ENCODE measurements around the gene SLC6A6. TPM values are rescaled to one million over a fixed set of nuclear protein-coding genes. Genes with fewer than 3 reads are reported as not detected.

The SLC6A6 gene
- total RNA-seq, 1 experiment from 2014 or later, result 72.6 TPM

DNA sequence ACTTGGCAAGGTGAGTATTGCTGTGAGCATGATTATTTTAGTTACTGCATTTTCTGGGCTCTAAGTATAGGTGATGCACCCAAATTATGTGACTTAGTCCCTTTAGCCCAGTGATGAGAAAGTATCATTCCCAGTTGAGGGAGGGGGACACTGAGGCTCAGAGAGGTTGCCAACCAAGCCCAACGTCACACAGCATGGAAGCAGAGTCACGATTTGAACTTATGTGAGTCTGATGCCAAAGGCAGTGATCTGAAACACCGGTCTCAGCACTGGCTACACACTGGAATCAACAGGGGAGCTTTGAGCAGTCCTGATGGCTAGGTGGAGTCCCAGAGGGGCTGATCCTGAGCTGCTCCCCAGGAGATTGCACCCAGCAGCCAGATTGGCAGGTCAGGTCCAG, 39.5 kb upstream of the SLC6A6 start:
- Histone ChIP-seq H2AFZ (ENCODE audit: low read length) (no peak overlapping the region), H3T11ph (ENCODE audit: low read length) (no peak overlapping the region), H3K4ac (ENCODE audit: low read depth, low read length) (no peak overlapping the region), H3K4me2 (ENCODE audit: insufficient read depth, insufficient read length, low read length) (no peak overlapping the region), H3K18ac (ENCODE audit: insufficient read length, low read depth, low read length) (no peak overlapping the region), H2AK5ac (ENCODE audit: insufficient read length, low read length) (no peak overlapping the region), H3K56ac (ENCODE audit: insufficient read length, low read depth, low read length) (no peak overlapping the region), H4K8ac (replicated peaks; ENCODE audit: insufficient read length, low read depth, low read length) (no peak overlapping the region), H3K9ac (ENCODE audit: extremely low read depth, insufficient read length, low read length) (no peak overlapping the region), H4K20me1 (ENCODE audit: control insufficient read depth, insufficient read depth, insufficient read length) (no peaks in the 10 kb centered on the region), H4K5ac (ENCODE audit: insufficient read length, low read depth, low read length) (no peak overlapping the region), H3K79me2 (ENCODE audit: insufficient read depth, low read length) (no peaks in the 10 kb centered on the region), H2BK5ac (ENCODE audit: insufficient read length, low read length) (no peak overlapping the region), H2BK12ac (ENCODE audit: insufficient read length, low read depth, low read length) (no peak overlapping the region), H3K79me1 (ENCODE audit: insufficient read depth, low read depth, low read length, poor library complexity, severe bottlenecking) (no peaks in the 10 kb centered on the region), H3K27ac (ENCODE audit: insufficient read length, low read depth, low read length) (no peak overlapping the region), H3K23ac (ENCODE audit: insufficient read length, low read depth, low read length) (no peak overlapping the region), H3K9me3 (ENCODE audit: control insufficient read depth, low read depth, low read length) (no peaks in the 10 kb centered on the region), H2BK20ac (ENCODE audit: low read depth, low read length, poor library complexity, severe bottlenecking) (no peak overlapping the region), H2BK15ac (ENCODE audit: low read depth, low read length) (no peak overlapping the region), H2BK120ac (ENCODE audit: low read depth, low read length, poor library complexity, severe bottlenecking) (no peak overlapping the region), H3K14ac (ENCODE audit: insufficient read depth, low read length) (no peak overlapping the region), H3K4me1 (ENCODE audit: insufficient read depth, low read length) (no peaks in the 10 kb centered on the region), H3K23me2 (ENCODE audit: insufficient read length, low read depth, low read length, poor library complexity, severe bottlenecking) (no peaks in the 10 kb centered on the region), H4K91ac (ENCODE audit: insufficient read length, low read depth, low read length) (no peak overlapping the region), H3K27me3 (ENCODE audit: insufficient read depth, low read length) (no peaks in the 10 kb centered on the region; the same call in 1 of the 2 replicates)
- peaks cover 16 to 23% of the 10 kb centered on the region in 2 experiments for H3K4me1 Mint-ChIP-seq
- H3K36me3 Mint-ChIP-seq (ENCODE audit: insufficient read depth in 1 of 3, low read depth in 3 of 3), result no peaks in the 10 kb centered on the region
- no peak for DNase-seq
- peaks cover 17% of the 10 kb centered on the region for H3K27me3 Mint-ChIP-seq (ENCODE audit: low read depth)
- H3K9me3 Mint-ChIP-seq, result no peaks in the 10 kb centered on the region; a peak in 1 of 5 replicates
- TF ChIP-seq, protein P1, sequence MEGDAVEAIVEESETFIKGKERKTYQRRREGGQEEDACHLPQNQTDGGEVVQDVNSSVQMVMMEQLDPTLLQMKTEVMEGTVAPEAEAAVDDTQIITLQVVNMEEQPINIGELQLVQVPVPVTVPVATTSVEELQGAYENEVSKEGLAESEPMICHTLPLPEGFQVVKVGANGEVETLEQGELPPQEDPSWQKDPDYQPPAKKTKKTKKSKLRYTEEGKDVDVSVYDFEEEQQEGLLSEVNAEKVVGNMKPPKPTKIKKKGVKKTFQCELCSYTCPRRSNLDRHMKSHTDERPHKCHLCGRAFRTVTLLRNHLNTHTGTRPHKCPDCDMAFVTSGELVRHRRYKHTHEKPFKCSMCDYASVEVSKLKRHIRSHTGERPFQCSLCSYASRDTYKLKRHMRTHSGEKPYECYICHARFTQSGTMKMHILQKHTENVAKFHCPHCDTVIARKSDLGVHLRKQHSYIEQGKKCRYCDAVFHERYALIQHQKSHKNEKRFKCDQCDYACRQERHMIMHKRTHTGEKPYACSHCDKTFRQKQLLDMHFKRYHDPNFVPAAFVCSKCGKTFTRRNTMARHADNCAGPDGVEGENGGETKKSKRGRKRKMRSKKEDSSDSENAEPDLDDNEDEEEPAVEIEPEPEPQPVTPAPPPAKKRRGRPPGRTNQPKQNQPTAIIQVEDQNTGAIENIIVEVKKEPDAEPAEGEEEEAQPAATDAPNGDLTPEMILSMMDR (conservative IDR thresholded peaks at IDR 0.05), result no peak
- no peak overlapping the region for H3K27ac Mint-ChIP-seq
- WGBS (ENCODE audit: extremely low coverage, insufficient read length, low lambda C conversion rate), result no CpG with 5 or more reads among the region's 3 CpGs
- no peak overlapping the region for H3K4me3 Mint-ChIP-seq

Measured in H9 (cell line).